GM18520 (cell line): ENCODE data around the gene SKIL.

Experiments
- ATAC-seq: cut with Tn5 transposase; IDR thresholded peaks from one replicate; pipeline ENCODE4 v1.9.1; 2021; ENCODE audit not compliant: unreplicated experiment

Gene SKIL

GRCh38 chr3:170397685-170398084, 40.2 kb downstream of the SKIL start:
- ATAC-seq = no peak

GRCh38 chr3:170405101-170405500, 47.6 kb downstream of the SKIL start:
- ATAC-seq = no peak

GRCh38 chr3:170410428-170411029, 53.0 kb downstream of the SKIL start:
- no peak for ATAC-seq

- ATAC-seq = no peak
These were observed 55.8 kb downstream of the SKIL start for GRCh38 chr3:170413291-170413690.

GRCh38 chr3:170414202-170414663, 56.7 kb downstream of the SKIL start:
- ATAC-seq = no peak

GRCh38 chr3:170417090-170417489, 59.6 kb downstream of the SKIL start:
- no peak for ATAC-seq

GRCh38 chr3:170418422-170419398, 61.2 kb downstream of the SKIL start, which contains the start of gene CLDN11:
TSS of gene CLDN11 (plus strand) at chr3:170418868. CDS start at chr3:170419067, 199 bp downstream.
- no peak for ATAC-seq

- no peak for ATAC-seq
These were observed 62.1 kb downstream of the SKIL start for GRCh38 chr3:170419557-170420087.

- ATAC-seq = no peak
These were observed 62.8 kb downstream of the SKIL start for GRCh38 chr3:170420307-170420821.

GRCh38 chr3:170421111-170421641, 63.7 kb downstream of the SKIL start:
- no peak for ATAC-seq

- no peak for ATAC-seq
These were observed 64.2 kb downstream of the SKIL start for GRCh38 chr3:170421758-170422157.

- no peak for ATAC-seq
These were observed 65.6 kb downstream of the SKIL start for GRCh38 chr3:170423001-170423615.

- no peak for ATAC-seq
These were observed 67.4 kb downstream of the SKIL start for GRCh38 chr3:170424879-170425278.

GRCh38 chr3:170425491-170426239, 68.2 kb downstream of the SKIL start:
- ATAC-seq = no peak

- ATAC-seq = no peak
These were observed 68.8 kb downstream of the SKIL start for GRCh38 chr3:170426240-170426797.

GRCh38 chr3:170428095-170428494, 70.6 kb downstream of the SKIL start:
- no peak for ATAC-seq

GRCh38 chr3:170429050-170429449, 71.5 kb downstream of the SKIL start:
- no peak for ATAC-seq

GRCh38 chr3:170431054-170431453, 73.5 kb downstream of the SKIL start:
- ATAC-seq = no peak

GRCh38 chr3:170432416-170432815, 74.9 kb downstream of the SKIL start:
- no peak for ATAC-seq

- ATAC-seq = no peak
These were observed 79.2 kb downstream of the SKIL start for GRCh38 chr3:170436697-170437096.
